Lower leg skin (tissue), 3 donors: Measurements from ENCODE around the gene CCDC88C.
"Not testable (repeated sequence)": the region's sequence is repeated elsewhere in the genome, so short reads cannot be mapped to it uniquely, and the experiment has no call there.

ENCODE experiments used
- POLR2A ChIP-seq, 2 donors: fragments of 450-650 bp; IDR thresholded peaks; one replicate each; pipeline ENCODE4 v1.6.1; 2016 to 2017; ENCODE audit warnings: antibody characterized with exemption in 2 of 2, mild to moderate bottlenecking in 1 of 2, moderate library complexity in 1 of 2
- TF ChIP-seq, protein P1 (sequence below), 3 donors: fragments of 450-650 bp; IDR thresholded peaks; one replicate each; pipeline ENCODE4 v1.5.1; 2016; ENCODE audit warnings: antibody characterized with exemption in 3 of 3, mild to moderate bottlenecking in 3 of 3, moderate library complexity in 2 of 3

DNA sequence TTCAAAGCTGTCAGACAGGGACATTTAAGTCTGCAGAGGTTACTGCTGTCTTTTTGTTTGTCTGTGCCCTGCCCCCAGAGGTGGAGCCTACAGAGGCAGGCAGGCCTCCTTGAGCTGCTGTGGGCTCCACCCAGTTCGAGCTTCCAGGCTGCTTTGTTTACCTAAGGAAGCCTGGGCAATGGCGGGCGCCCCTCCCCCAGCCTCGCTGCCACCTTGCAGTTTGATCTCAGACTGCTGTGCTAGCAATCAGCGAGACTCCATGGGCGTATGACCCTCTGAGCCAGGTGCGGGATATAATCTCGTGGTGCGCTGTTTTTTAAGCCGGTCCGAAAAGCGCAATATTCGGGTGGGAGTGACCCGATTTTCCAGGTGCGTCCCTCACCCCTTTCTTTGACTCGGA lies 18.6 kb upstream of the CCDC88C start:
- TF ChIP-seq, protein P1, sequence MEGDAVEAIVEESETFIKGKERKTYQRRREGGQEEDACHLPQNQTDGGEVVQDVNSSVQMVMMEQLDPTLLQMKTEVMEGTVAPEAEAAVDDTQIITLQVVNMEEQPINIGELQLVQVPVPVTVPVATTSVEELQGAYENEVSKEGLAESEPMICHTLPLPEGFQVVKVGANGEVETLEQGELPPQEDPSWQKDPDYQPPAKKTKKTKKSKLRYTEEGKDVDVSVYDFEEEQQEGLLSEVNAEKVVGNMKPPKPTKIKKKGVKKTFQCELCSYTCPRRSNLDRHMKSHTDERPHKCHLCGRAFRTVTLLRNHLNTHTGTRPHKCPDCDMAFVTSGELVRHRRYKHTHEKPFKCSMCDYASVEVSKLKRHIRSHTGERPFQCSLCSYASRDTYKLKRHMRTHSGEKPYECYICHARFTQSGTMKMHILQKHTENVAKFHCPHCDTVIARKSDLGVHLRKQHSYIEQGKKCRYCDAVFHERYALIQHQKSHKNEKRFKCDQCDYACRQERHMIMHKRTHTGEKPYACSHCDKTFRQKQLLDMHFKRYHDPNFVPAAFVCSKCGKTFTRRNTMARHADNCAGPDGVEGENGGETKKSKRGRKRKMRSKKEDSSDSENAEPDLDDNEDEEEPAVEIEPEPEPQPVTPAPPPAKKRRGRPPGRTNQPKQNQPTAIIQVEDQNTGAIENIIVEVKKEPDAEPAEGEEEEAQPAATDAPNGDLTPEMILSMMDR (IDR thresholded peaks at IDR 0.05): not testable (repeated sequence)
- not testable (repeated sequence) for TF ChIP-seq POLR2A (IDR thresholded peaks at IDR 0.05)
